HG03108 (cell line): ENCODE measurements around the gene OAF.

ENCODE experiments used
- ATAC-seq: cut with Tn5 transposase; IDR thresholded peaks from one replicate; pipeline ENCODE4 v1.9.1; 2021; ENCODE audit warnings: moderate library complexity; ENCODE audit not compliant: unreplicated experiment

Gene OAF

GRCh38 chr11:120199613-120200012 lies 11.2 kb upstream of the OAF start:
- no peak for ATAC-seq

- ATAC-seq = no peak
These were observed 10.2 kb upstream of the OAF start for GRCh38 chr11:120200677-120201076.

GRCh38 chr11:120201653-120202052 lies 9.2 kb upstream of the OAF start:
- ATAC-seq = no peak

- ATAC-seq = no peak
These were observed 7.2 kb upstream of the OAF start for GRCh38 chr11:120203626-120204025.

- no peak for ATAC-seq
These were observed 5.2 kb upstream of the OAF start for GRCh38 chr11:120205596-120206161.

- ATAC-seq = no peak
These were observed 3.3 kb upstream of the OAF start for GRCh38 chr11:120207512-120207911.

GRCh38 chr11:120208001-120208441 lies 2.8 kb upstream of the OAF start:
- no peak for ATAC-seq

- no peak for ATAC-seq
These were observed 2.1 kb upstream of the OAF start for GRCh38 chr11:120208777-120209176.

- ATAC-seq = no peak
These were observed 846 bp upstream of the OAF start for GRCh38 chr11:120209746-120210625.

- ATAC-seq = no peak
These were observed 858 bp downstream of the OAF start for GRCh38 chr11:120211522-120212258.

- no peak for ATAC-seq
These were observed 1.5 kb downstream of the OAF start for GRCh38 chr11:120212259-120212878.

GRCh38 chr11:120212926-120213325 lies 2.1 kb downstream of the OAF start:
- no peak for ATAC-seq

- ATAC-seq = no peak
These were observed 3.7 kb downstream of the OAF start for GRCh38 chr11:120214581-120214980.

- ATAC-seq = no peak
These were observed 4.8 kb downstream of the OAF start for GRCh38 chr11:120215634-120216033.

GRCh38 chr11:120216426-120217102 lies 5.7 kb downstream of the OAF start:
- no peak for ATAC-seq

GRCh38 chr11:120217526-120217925 lies 6.7 kb downstream of the OAF start:
- no peak for ATAC-seq

GRCh38 chr11:120217941-120218694 lies 7.3 kb downstream of the OAF start:
- ATAC-seq = no peak

- ATAC-seq = no peak
These were observed 7.8 kb downstream of the OAF start for GRCh38 chr11:120218695-120219033.

GRCh38 chr11:120219232-120219937 lies 8.6 kb downstream of the OAF start:
- no peak for ATAC-seq
